HepG2 (cell line): ENCODE results near the gene C9orf50. TPM values are rescaled to one million over a fixed set of nuclear protein-coding genes. Genes with fewer than 3 reads are reported as not detected.
A peak's percentile ranks its signal among the peaks of the same experiment; 100 is the strongest.

Experiments used
- ATAC-seq: fragments of 200-7000 bp; cut with Tn5 transposase; 3 replicates; pipeline ENCODE4 v1.9.1; 2020; ENCODE audit warnings: mild to moderate bottlenecking, moderate library complexity
- BruUV-seq: library from RNA; stranded (reverse); fragments of 400-500 nt; replicated peaks from 2 replicates; lab custom pipeline; 2021; lab: Mats Ljungman, UMichigan
- CTCF ChIA-PET: fragments of 300-600 bp; formaldehyde crosslinking; extraction: SDS; loops from one replicate; lab custom pipeline; 2021; ENCODE audit warnings: low total read pairs, inconsistent platforms, low intra/inter-chr PET ratio; lab: Yijun Ruan, JAX
- POLR2A ChIA-PET: fragments of 350-600 bp; sonication (Branson Sonifier 250); formaldehyde crosslinking; loops from one replicate; lab custom pipeline; 2020; ENCODE audit warnings: antibody characterized with exemption, inconsistent platforms; lab: Yijun Ruan, JAX
- DNase-seq: peaks from one replicate; pipeline ENCODE4 v3.0.0-alpha.2; 2015; ENCODE audit warnings: low spot score
- FAIRE-seq: peaks from 3 replicates; lab custom pipeline; 2011; peaks lifted over from hg19 to GRCh38; lab: Jason Lieb, UNC
- H2AFZ ChIP-seq: one replicate; pipeline ENCODE4 v1.6.1; 2011; ENCODE audit warnings: low read length, inconsistent platforms
- H3K27ac ChIP-seq: fragments of 300-600 bp; 3 replicates; pipeline ENCODE4 v1.8.0; 2011; ENCODE audit warnings: mixed run types, mild to moderate bottlenecking, mixed read lengths, low read length, inconsistent platforms; ENCODE audit not compliant: insufficient read depth; ENCODE audit errors: extremely low read length
- H3K27me3 ChIP-seq, 2 experiments: fragments of 200-600 bp in 1 of 2; 2 replicates in 1 of 2; 3 replicates in 1 of 2; pipeline versions ENCODE4 v1.6.0 to v1.8.0; 2011; ENCODE audit warnings: low read length in 2 of 2, mild to moderate bottlenecking in 2 of 2, moderate library complexity in 2 of 2, inconsistent platforms in 1 of 2; ENCODE audit not compliant: insufficient read depth in 2 of 2, control insufficient read depth in 1 of 2
- H3K36me3 ChIP-seq, 2 experiments: fragments of 200-600 bp in 1 of 2; replicated peaks in 1 of 2; 2 replicates in 1 of 2; 3 replicates in 1 of 2; pipeline versions ENCODE4 v1.5.1 to v1.8.0; 2011; ENCODE audit warnings: low read length in 2 of 2, inconsistent platforms in 1 of 2; ENCODE audit not compliant: insufficient read depth in 2 of 2, control insufficient read depth in 1 of 2
- H3K4me1 ChIP-seq: 2 replicates; pipeline ENCODE4 v1.5.1; 2012; ENCODE audit warnings: low read length, inconsistent platforms; ENCODE audit not compliant: insufficient read depth
- H3K4me2 ChIP-seq: 2 replicates; pipeline ENCODE4 v1.6.0; 2011; ENCODE audit warnings: low read depth, low read length, inconsistent platforms
- H3K4me3 ChIP-seq, 3 experiments: fragments of 200-600 bp in 1 of 3; sonication (generic), shearing (Covaris generic) in 1 of 3; replicated peaks in 1 of 3; 2 replicates each; pipeline ENCODE4 v1.5.1; 2011 to 2016; ENCODE audit warnings: low read length in 3 of 3, inconsistent platforms in 2 of 3, low read depth in 2 of 3, mild to moderate bottlenecking in 2 of 3, control low read depth in 1 of 3, mixed read lengths in 1 of 3; ENCODE audit not compliant: insufficient read depth in 1 of 3
- H3K79me2 ChIP-seq: one replicate; pipeline ENCODE4 v1.6.1; 2011; ENCODE audit warnings: low read length, inconsistent platforms; ENCODE audit not compliant: insufficient read depth
- H3K9ac ChIP-seq: 2 replicates; pipeline ENCODE4 v1.6.0; 2011; ENCODE audit warnings: mild to moderate bottlenecking, low read depth, low read length, inconsistent platforms; ENCODE audit not compliant: insufficient read depth
- H3K9me3 ChIP-seq: 2 replicates; pipeline ENCODE4 v1.5.1; 2012; ENCODE audit warnings: mild to moderate bottlenecking, low read length
- H4K20me1 ChIP-seq: 2 replicates; pipeline ENCODE4 v1.6.0; 2011; ENCODE audit warnings: inconsistent platforms, mild to moderate bottlenecking, low read length, moderate library complexity; ENCODE audit not compliant: insufficient read depth
- CBX2 ChIP-seq, 2 experiments: fragments of 200-600 bp in 1 of 2; sonication (generic); formaldehyde crosslinking in 1 of 2; IDR thresholded peaks; 2 replicates each; pipeline versions ENCODE4 v1.7.0 to v1.8.1; 2018 to 2022; ENCODE audit warnings: low read depth in 2 of 2, low read length in 1 of 2, mild to moderate bottlenecking in 1 of 2, missing genetic modification reagents in 1 of 2
- HMG20A ChIP-seq: IDR thresholded peaks from 2 replicates; pipeline ENCODE4 v1.6.1; 2016; ENCODE audit warnings: borderline replicate concordance
- NFYC ChIP-seq: IDR thresholded peaks from 2 replicates; pipeline ENCODE4 v1.6.1; 2016; ENCODE audit warnings: missing genetic modification reagents, missing compliant biosample characterization
- SMC3 ChIP-seq: IDR thresholded peaks from 2 replicates; pipeline ENCODE4 v1.6.1; 2011; ENCODE audit warnings: low read length, improper control_type of control experiment
- SP140L ChIP-seq: sonication (generic); formaldehyde crosslinking; IDR thresholded peaks from 2 replicates; pipeline ENCODE4 v1.4.0; 2020; ENCODE audit warnings: missing genetic modification reagents, borderline replicate concordance
- THAP11 ChIP-seq: IDR thresholded peaks from 2 replicates; pipeline ENCODE4 v1.6.1; 2016; ENCODE audit warnings: missing biosample characterization, missing genetic modification reagents
- ZNF333 ChIP-seq: sonication (generic); formaldehyde crosslinking; IDR thresholded peaks from 2 replicates; pipeline ENCODE4 v1.4.0; 2020; ENCODE audit warnings: mild to moderate bottlenecking, missing genetic modification reagents, borderline replicate concordance
- WGBS: methylation state at CpG from one replicate; pipeline ENCODE4 v1.1.6; 2017; ENCODE audit warnings: low lambda C conversion rate; 5-methylcytosine and 5-hydroxymethylcytosine counted together
- in situ Hi-C: cut with HindIII; loops from 2 replicates; pipeline ENCODE4 v1.10.0; 2017; ENCODE audit warnings: low pct_unique_long_range_greater_than_20kb; ENCODE audit not compliant: extremely low pct_ligation_motif_present
- intact Hi-C: fragments of 100-400 bp; cut with micrococcal nuclease; formaldehyde crosslinking; loops from one replicate; pipeline ENCODE4 v1.10.0; 2022; ENCODE audit not compliant: unreplicated experiment
- polyA plus RNA-seq, 8 experiments: library from polyadenylated mRNA; depleted of rRNA in 3 of 8; stranded (reverse) in 7 of 8; unstranded in 1 of 8; fragments of >200 nt; fragmentation: Illumina TruSeq in 4 of 8; extraction: Trizol in 4 of 8; gene quantifications; 2 replicates each; pipeline versions ENCODE4 v1.2.1 to v1.2.3, GENCODE V29; 2011 to 2016; ENCODE audit warnings: low read depth in 4 of 8, missing spikeins in 1 of 8, mixed read lengths in 1 of 8; ENCODE audit not compliant: insufficient read depth in 1 of 8
- total RNA-seq, 5 experiments: library from RNA; depleted of rRNA; stranded (reverse); fragments of >200 nt; fragmentation: Illumina TruSeq; extraction: Trizol; gene quantifications; 2 replicates each; pipeline ENCODE4 v1.2.3, GENCODE V29; 2016; ENCODE audit warnings: low read depth in 1 of 5
- TF ChIP-seq, protein P1 (sequence below): sonication (generic); formaldehyde crosslinking; IDR thresholded peaks from 2 replicates; pipeline ENCODE4 v1.5.0; 2020; ENCODE audit warnings: mild to moderate bottlenecking, missing genetic modification reagents, moderate library complexity
- TF ChIP-seq, protein P2 (sequence below): sonication (generic); formaldehyde crosslinking; IDR thresholded peaks from 2 replicates; pipeline ENCODE4 v1.5.0; 2020; ENCODE audit warnings: missing genetic modification reagents, mild to moderate bottlenecking, borderline replicate concordance
- TF ChIP-seq, protein P3 (sequence below): sonication (generic); formaldehyde crosslinking; IDR thresholded peaks from 2 replicates; pipeline ENCODE4 v1.5.0; 2020; ENCODE audit warnings: mild to moderate bottlenecking, missing genetic modification reagents
- TF ChIP-seq, protein P4 (sequence below): sonication (generic); formaldehyde crosslinking; IDR thresholded peaks from 2 replicates; pipeline ENCODE4 v1.9.0; 2021; ENCODE audit warnings: missing genetic modification reagents, borderline replicate concordance
- TF ChIP-seq, protein P5 (sequence below): sonication (generic); formaldehyde crosslinking; conservative IDR thresholded peaks from 2 replicates; pipeline ENCODE4 v1.4.0; 2020; ENCODE audit warnings: missing genetic modification reagents

Gene C9orf50
- total and polyA plus RNA-seq, 2 of the 13 experiments (the other 11 are each of a cell fraction or from before 2014, with no cell fraction given), result not detected

DNA sequence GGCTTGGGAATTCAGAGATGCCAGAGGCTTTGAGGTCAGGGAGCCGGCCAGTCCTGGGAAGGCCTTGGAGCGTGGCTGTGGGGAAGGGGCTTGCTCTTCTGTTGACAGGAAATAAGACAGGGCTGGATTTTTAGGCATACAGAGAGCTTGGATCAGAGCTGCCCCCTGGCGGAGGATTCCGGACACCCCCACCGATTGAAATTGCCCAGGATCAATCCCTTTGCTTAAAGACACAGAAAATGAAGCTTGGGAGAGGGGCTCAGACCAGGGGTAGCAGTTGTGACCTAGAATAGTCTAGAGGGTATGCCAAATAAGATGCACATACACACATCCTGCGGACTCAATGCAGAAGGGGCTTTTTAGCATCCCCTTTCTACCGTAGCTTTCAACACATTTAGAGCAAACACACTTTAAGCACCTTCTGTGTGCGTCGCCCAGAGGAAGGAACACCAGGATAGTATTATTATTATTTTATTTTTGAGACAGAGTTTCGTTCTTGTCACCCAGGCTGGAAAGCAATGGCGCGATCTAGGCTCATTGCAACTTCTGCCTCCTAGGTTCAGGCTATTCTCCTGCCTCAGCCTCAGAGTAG lies 3.4 kb upstream of the C9orf50 start (continued):
- TF ChIP-seq CBX2 (IDR thresholded peaks at IDR 0.05; ENCODE audit: low read depth, low read length) (no peak), CBX2 (CRISPR knock-in tag; IDR thresholded peaks at IDR 0.05; ENCODE audit: low read depth) (no peak), THAP11 (CRISPR knock-in tag) (0 out of 2 replicates have a peak, but pooled peaks have one; percentile 10), SMC3 (peak; percentile 64)
- TF ChIP-seq, protein P1, sequence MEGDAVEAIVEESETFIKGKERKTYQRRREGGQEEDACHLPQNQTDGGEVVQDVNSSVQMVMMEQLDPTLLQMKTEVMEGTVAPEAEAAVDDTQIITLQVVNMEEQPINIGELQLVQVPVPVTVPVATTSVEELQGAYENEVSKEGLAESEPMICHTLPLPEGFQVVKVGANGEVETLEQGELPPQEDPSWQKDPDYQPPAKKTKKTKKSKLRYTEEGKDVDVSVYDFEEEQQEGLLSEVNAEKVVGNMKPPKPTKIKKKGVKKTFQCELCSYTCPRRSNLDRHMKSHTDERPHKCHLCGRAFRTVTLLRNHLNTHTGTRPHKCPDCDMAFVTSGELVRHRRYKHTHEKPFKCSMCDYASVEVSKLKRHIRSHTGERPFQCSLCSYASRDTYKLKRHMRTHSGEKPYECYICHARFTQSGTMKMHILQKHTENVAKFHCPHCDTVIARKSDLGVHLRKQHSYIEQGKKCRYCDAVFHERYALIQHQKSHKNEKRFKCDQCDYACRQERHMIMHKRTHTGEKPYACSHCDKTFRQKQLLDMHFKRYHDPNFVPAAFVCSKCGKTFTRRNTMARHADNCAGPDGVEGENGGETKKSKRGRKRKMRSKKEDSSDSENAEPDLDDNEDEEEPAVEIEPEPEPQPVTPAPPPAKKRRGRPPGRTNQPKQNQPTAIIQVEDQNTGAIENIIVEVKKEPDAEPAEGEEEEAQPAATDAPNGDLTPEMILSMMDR (CRISPR knock-in tag), result peak; percentile 81
- TF ChIP-seq, all 625 proteins: peak for 12

DNA sequence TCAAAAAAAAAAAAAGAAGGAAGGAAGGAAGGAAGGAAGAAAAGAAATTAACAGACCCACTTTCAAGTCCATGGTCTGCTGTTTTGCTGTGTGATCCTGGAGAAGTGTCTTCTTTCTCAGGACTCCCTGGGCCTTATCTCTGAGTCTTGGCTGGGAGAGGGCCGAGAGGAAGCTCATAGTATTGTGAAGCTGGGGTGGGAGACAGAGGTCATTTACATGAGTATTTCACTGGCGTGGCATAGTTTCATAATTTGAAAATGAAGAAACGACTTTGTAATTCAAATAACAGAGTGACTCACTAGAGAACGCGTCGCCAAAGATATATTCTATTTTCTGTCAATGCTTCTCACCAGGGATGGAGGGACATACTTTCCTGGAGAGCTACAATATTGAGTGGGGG lies 2.4 kb upstream of the C9orf50 start:
- DNase-seq (no peak), FAIRE-seq (no peak), ATAC-seq (no peak)
- no TSS peak for BruUV-seq
- intact Hi-C loops (loop anchor here (10.0 kb wide), 1 partner anchor 449 kb away; the partner anchor contains the start of gene IER5L), in situ Hi-C loops (loop anchor here (5.0 kb wide), 1 partner anchor 481 kb away; no protein-coding TSS in a partner anchor)
- peaks cover 53% of the 10 kb centered on the region for H3K4me1 ChIP-seq
- peaks cover 0 to 8% of the 10 kb centered on the region in 2 experiments; a peak in 2 of 5 replicates for H3K36me3 ChIP-seq
- ChIA-PET POLR2A (interaction anchor here (1.5 kb wide), 1 partner anchor 483 kb away, joined by 3 read pairs; no protein-coding TSS in a partner anchor), CTCF (interaction anchor here (1.3 to 2.2 kb wide), 2 partner anchors 484 to 492 kb away, joined by 4 to 17 read pairs; no protein-coding TSS in a partner anchor)
- H2AFZ ChIP-seq, result no peak overlapping the region
- 50% methylated on average over 6 of the region's 6 CpGs for WGBS
- H4K20me1 ChIP-seq, result peaks cover 22% of the 10 kb centered on the region
- no peak overlapping the region for H3K27ac ChIP-seq
- H3K79me2 ChIP-seq, result peaks cover 23% of the 10 kb centered on the region
- H3K4me3 ChIP-seq, result no peak overlapping the region
- peaks cover 0 to 15% of the 10 kb centered on the region in 2 experiments; a peak in 3 of 5 replicates for H3K27me3 ChIP-seq
- no peaks in the 10 kb centered on the region for H3K9me3 ChIP-seq
- no peak overlapping the region for H3K9ac ChIP-seq
- no peak overlapping the region for H3K4me2 ChIP-seq
- TF ChIP-seq, protein P2, sequence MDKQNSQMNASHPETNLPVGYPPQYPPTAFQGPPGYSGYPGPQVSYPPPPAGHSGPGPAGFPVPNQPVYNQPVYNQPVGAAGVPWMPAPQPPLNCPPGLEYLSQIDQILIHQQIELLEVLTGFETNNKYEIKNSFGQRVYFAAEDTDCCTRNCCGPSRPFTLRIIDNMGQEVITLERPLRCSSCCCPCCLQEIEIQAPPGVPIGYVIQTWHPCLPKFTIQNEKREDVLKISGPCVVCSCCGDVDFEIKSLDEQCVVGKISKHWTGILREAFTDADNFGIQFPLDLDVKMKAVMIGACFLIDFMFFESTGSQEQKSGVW, result no peak
- TF ChIP-seq, protein P3, sequence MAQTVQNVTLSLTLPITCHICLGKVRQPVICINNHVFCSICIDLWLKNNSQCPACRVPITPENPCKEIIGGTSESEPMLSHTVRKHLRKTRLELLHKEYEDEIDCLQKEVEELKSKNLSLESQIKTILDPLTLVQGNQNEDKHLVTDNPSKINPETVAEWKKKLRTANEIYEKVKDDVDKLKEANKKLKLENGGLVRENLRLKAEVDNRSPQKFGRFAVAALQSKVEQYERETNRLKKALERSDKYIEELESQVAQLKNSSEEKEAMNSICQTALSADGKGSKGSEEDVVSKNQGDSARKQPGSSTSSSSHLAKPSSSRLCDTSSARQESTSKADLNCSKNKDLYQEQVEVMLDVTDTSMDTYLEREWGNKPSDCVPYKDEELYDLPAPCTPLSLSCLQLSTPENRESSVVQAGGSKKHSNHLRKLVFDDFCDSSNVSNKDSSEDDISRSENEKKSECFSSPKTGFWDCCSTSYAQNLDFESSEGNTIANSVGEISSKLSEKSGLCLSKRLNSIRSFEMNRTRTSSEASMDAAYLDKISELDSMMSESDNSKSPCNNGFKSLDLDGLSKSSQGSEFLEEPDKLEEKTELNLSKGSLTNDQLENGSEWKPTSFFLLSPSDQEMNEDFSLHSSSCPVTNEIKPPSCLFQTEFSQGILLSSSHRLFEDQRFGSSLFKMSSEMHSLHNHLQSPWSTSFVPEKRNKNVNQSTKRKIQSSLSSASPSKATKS (CRISPR knock-in tag), result no peak
- TF ChIP-seq, protein P4, sequence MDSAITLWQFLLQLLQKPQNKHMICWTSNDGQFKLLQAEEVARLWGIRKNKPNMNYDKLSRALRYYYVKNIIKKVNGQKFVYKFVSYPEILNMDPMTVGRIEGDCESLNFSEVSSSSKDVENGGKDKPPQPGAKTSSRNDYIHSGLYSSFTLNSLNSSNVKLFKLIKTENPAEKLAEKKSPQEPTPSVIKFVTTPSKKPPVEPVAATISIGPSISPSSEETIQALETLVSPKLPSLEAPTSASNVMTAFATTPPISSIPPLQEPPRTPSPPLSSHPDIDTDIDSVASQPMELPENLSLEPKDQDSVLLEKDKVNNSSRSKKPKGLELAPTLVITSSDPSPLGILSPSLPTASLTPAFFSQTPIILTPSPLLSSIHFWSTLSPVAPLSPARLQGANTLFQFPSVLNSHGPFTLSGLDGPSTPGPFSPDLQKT, result no peak
- TF ChIP-seq, protein P5, sequence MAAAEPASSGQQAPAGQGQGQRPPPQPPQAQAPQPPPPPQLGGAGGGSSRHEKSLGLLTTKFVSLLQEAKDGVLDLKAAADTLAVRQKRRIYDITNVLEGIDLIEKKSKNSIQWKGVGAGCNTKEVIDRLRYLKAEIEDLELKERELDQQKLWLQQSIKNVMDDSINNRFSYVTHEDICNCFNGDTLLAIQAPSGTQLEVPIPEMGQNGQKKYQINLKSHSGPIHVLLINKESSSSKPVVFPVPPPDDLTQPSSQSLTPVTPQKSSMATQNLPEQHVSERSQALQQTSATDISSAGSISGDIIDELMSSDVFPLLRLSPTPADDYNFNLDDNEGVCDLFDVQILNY, result no peak
- TF ChIP-seq HMG20A (CRISPR knock-in tag) (no peak), NFYC (CRISPR knock-in tag) (no peak), SP140L (no peak), ZNF333 (CRISPR knock-in tag) (no peak)
